Loucy (cell line): ENCODE results near the gene ZBED4.

Source experiments
- H2AFZ ChIP-seq: fragments of 200-600 bp; sonication (generic); 2 replicates; pipeline ENCODE4 v1.6.0; 2016; ENCODE audit warnings: antibody characterized with exemption, mild to moderate bottlenecking, low read length, moderate library complexity
- H3F3A ChIP-seq: fragments of 200-600 bp; 2 replicates; pipeline ENCODE4 v1.6.0; 2016; ENCODE audit warnings: antibody characterized with exemption, low read depth, mild to moderate bottlenecking
- H3K27me3 ChIP-seq: fragments of 200-600 bp; sonication (generic); 2 replicates; pipeline ENCODE4 v1.6.1; 2014; ENCODE audit warnings: low read length, mild to moderate bottlenecking; ENCODE audit not compliant: insufficient read depth, poor library complexity, severe bottlenecking
- H3K36me3 ChIP-seq: fragments of 200-600 bp; sonication (generic); 2 replicates; pipeline ENCODE4 v1.6.1; 2016; ENCODE audit warnings: low read length; ENCODE audit not compliant: insufficient read depth
- H3K4me1 ChIP-seq: fragments of 200-600 bp; sonication (generic); 2 replicates; pipeline ENCODE4 v1.5.1; 2014; ENCODE audit warnings: low read length, mild to moderate bottlenecking; ENCODE audit not compliant: insufficient read depth, poor library complexity, severe bottlenecking
- H3K4me2 ChIP-seq: fragments of 200-600 bp; sonication (generic); 2 replicates; pipeline ENCODE4 v1.6.0; 2014; ENCODE audit warnings: antibody characterized with exemption, low read length, low read depth, mild to moderate bottlenecking; ENCODE audit not compliant: poor library complexity, severe bottlenecking
- H3K4me3 ChIP-seq: fragments of 200-600 bp; sonication (generic); 2 replicates; pipeline ENCODE4 v1.5.1; 2014; ENCODE audit warnings: low read length, mild to moderate bottlenecking, mixed read lengths; ENCODE audit not compliant: poor library complexity, severe bottlenecking
- H3K79me2 ChIP-seq: fragments of 200-600 bp; sonication (generic); 2 replicates; pipeline ENCODE4 v1.6.1; 2014; ENCODE audit warnings: low read length; ENCODE audit not compliant: insufficient read depth
- H3K9ac ChIP-seq: fragments of 200-600 bp; sonication (generic); 2 replicates; pipeline ENCODE4 v1.6.0; 2014; ENCODE audit warnings: mild to moderate bottlenecking, low read depth, low read length, moderate library complexity; ENCODE audit not compliant: poor library complexity, severe bottlenecking
- H3K9me2 ChIP-seq: fragments of 200-600 bp; sonication (generic); replicated peaks from 2 replicates; pipeline ENCODE4 v1.6.1; 2016; ENCODE audit warnings: low read depth, low read length, mixed read lengths
- H3K9me3 ChIP-seq: fragments of 200-600 bp; sonication (generic); 2 replicates; pipeline ENCODE4 v1.6.1; 2014; ENCODE audit warnings: mild to moderate bottlenecking, antibody characterized with exemption, low read length, low read depth; ENCODE audit not compliant: insufficient read depth
- H4K20me1 ChIP-seq: fragments of 200-600 bp; sonication (generic); 2 replicates; pipeline ENCODE4 v1.6.0; 2014; ENCODE audit warnings: antibody characterized with exemption, low read length, mild to moderate bottlenecking; ENCODE audit not compliant: insufficient read depth, poor library complexity, severe bottlenecking
- EZH2phosphoT487 ChIP-seq: fragments of 200-600 bp; IDR thresholded peaks from 2 replicates; pipeline ENCODE4 v1.6.1; 2018; ENCODE audit warnings: antibody characterized with exemption, mild to moderate bottlenecking, moderate library complexity, borderline replicate concordance
- TF ChIP-seq, protein P1 (sequence below): fragments of 200-600 bp; sonication (generic); conservative IDR thresholded peaks from 2 replicates; pipeline ENCODE4 v1.5.1; 2014; ENCODE audit warnings: mild to moderate bottlenecking, antibody characterized with exemption, low read length

ZBED4 gene

DNA sequence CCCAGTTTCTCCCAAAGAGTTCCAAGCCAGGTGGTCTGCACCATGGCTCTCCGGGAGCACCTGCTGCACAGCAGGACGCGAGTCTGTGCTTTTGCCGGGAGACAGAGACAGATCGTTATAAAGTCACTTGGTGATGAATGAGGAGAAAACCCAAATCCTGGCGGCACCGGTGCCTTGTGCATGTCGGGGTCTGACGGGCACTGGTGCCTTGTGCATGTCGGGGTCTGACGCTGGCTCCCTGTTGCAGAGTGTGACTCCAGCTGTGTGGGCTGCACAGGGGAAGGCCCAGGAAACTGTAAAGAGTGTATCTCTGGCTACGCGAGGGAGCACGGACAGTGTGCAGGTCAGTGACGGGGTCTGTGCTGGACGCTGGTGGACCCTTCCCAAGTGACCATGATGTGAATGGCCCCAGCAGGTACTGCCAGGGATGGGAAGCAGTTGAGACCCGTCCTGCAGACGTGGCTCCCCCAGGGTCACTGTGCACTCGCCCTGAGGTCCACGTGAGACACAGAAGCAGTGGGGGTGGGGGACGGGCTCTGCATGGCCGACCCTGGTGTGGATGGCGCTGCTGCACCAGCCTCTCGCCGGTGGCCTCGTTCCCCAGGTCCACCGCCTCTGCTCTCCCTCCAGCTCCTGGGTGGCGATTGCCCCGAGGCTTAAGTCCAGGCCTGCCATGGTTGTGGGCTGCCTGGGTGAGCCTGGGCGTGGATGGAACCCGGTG lies 70.6 kb downstream of the ZBED4 start:
- Histone ChIP-seq H3K4me1 (peaks cover 10% of the 10 kb centered on the region), H3K9me2 (no peaks in the 10 kb centered on the region), H3K36me3 (no peaks in the 10 kb centered on the region)

DNA sequence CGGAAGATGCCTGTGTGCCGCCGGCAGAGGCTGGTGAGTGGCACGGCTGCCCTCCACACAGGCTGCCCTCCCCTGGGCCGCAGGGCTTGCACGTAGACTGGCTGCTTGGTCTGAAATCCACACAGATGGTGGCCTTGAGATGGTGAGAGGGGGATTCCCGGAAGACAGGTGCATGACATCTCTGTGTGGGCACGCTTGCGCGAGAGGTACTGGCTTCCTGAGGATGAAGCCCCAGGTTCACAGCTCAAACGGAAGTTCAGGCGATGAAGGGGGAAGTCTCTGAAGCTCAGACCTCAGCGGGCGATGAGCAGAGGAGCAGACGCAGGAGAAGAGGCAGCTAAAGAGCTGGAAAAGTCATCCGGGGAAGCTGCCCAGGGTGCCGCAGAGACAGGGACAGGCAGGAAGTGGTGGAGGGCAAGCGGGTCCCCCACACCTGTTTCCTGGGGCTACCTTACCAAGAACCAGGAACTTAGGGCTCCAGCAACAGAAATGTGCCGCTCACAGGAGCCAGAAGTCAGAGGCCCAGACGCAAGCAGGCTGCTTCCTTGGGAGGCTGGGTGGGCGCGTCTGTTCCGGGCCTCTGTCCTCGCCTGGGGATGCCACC lies 72.0 kb downstream of the ZBED4 start:
- Histone ChIP-seq H3K36me3 (no peaks in the 10 kb centered on the region), H3K27me3 (no peaks in the 10 kb centered on the region), H3F3A (no peaks in the 10 kb centered on the region), H3K4me3 (no peak overlapping the region), H4K20me1 (no peaks in the 10 kb centered on the region), H3K9me2 (no peaks in the 10 kb centered on the region), H3K4me2 (peak overlapping the region; percentile 8), H3K4me1 (peaks cover 14% of the 10 kb centered on the region), H2AFZ (no peak overlapping the region), H3K79me2 (no peaks in the 10 kb centered on the region), H3K9ac (peak overlapping the region; percentile 23), H3K9me3 (no peaks in the 10 kb centered on the region)
- TF ChIP-seq EZH2phosphoT487: no peak
- TF ChIP-seq, protein P1, sequence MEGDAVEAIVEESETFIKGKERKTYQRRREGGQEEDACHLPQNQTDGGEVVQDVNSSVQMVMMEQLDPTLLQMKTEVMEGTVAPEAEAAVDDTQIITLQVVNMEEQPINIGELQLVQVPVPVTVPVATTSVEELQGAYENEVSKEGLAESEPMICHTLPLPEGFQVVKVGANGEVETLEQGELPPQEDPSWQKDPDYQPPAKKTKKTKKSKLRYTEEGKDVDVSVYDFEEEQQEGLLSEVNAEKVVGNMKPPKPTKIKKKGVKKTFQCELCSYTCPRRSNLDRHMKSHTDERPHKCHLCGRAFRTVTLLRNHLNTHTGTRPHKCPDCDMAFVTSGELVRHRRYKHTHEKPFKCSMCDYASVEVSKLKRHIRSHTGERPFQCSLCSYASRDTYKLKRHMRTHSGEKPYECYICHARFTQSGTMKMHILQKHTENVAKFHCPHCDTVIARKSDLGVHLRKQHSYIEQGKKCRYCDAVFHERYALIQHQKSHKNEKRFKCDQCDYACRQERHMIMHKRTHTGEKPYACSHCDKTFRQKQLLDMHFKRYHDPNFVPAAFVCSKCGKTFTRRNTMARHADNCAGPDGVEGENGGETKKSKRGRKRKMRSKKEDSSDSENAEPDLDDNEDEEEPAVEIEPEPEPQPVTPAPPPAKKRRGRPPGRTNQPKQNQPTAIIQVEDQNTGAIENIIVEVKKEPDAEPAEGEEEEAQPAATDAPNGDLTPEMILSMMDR: no peak

More for the DNA sequence above, 70.6 kb downstream of the ZBED4 start:
- Histone ChIP-seq H3K27me3 (no peaks in the 10 kb centered on the region), H3K9ac (no peak overlapping the region), H3F3A (no peaks in the 10 kb centered on the region), H3K9me3 (no peaks in the 10 kb centered on the region), H3K4me2 (no peak overlapping the region), H2AFZ (no peak overlapping the region), H3K79me2 (no peaks in the 10 kb centered on the region), H3K4me3 (no peak overlapping the region), H4K20me1 (no peaks in the 10 kb centered on the region)
- TF ChIP-seq EZH2phosphoT487: no peak
- TF ChIP-seq, protein P1: no peak

DNA sequence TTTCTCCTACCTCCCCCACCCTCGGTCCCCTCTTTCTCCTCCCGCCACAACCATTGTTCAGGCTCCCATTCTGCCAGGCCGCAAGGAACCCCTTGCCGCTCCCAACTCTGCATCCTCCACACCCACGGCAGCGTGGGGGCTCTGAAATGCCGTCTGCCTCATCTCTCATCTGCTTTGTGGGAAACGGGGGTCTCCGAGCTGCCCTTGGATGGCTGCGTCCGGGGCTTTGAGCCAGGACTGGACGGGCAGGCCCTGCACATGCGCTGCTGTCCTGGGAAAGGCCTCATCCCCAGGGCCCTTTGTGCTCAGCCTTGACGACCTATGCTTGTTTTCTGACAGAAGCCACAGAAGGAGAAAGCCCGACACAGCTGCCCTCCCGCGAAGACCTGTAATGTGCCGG lies 73.3 kb downstream of the ZBED4 start:
- Histone ChIP-seq H3K9me3 (no peaks in the 10 kb centered on the region), H3K9ac (no peak overlapping the region), H3K27me3 (no peaks in the 10 kb centered on the region), H3K4me2 (no peak overlapping the region), H3K4me1 (peaks cover 23% of the 10 kb centered on the region), H3K4me3 (no peak overlapping the region), H2AFZ (no peak overlapping the region), H3K36me3 (no peaks in the 10 kb centered on the region), H3F3A (no peaks in the 10 kb centered on the region), H4K20me1 (no peaks in the 10 kb centered on the region), H3K79me2 (no peaks in the 10 kb centered on the region), H3K9me2 (no peaks in the 10 kb centered on the region)
- TF ChIP-seq, protein P1: no peak
